GM19467 (cell line): ENCODE measurements around the gene LTB4R.

Experiments
- ATAC-seq: cut with Tn5 transposase; IDR thresholded peaks from one replicate; pipeline ENCODE4 v1.9.1; 2021; ENCODE audit warnings: mild to moderate bottlenecking, moderate library complexity; ENCODE audit not compliant: unreplicated experiment

The LTB4R gene

GRCh38 chr14:24366721-24367513 is 55.6 kb downstream of the LTB4R start:
- ATAC-seq: peak; percentile 61
